GM19099 (cell line): ENCODE measurements around the gene ZEB2.

Experiments used
- POLR2A ChIP-seq: IDR thresholded peaks from 3 replicates; pipeline ENCODE4 v1.6.1; 2011; ENCODE audit warnings: low read depth; ENCODE audit not compliant: insufficient read length; ENCODE audit errors: extremely low read depth

The ZEB2 gene

GRCh38 chr2:144474017-144474416 is 45.9 kb downstream of the ZEB2 start:
- TF ChIP-seq POLR2A, result no peak

- no peak for TF ChIP-seq POLR2A
Observed at GRCh38 chr2:144472911-144473310, 47.0 kb downstream of the ZEB2 start.

GRCh38 chr2:144472046-144472412 is 47.9 kb downstream of the ZEB2 start:
- no peak for TF ChIP-seq POLR2A

GRCh38 chr2:144471305-144472045 is 48.4 kb downstream of the ZEB2 start:
- TF ChIP-seq POLR2A, result no peak

GRCh38 chr2:144470816-144471215 is 49.1 kb downstream of the ZEB2 start:
- no peak for TF ChIP-seq POLR2A

- TF ChIP-seq POLR2A, result no peak
Observed at GRCh38 chr2:144470334-144470733, 49.6 kb downstream of the ZEB2 start.

GRCh38 chr2:144469798-144470197 is 50.1 kb downstream of the ZEB2 start:
- no peak for TF ChIP-seq POLR2A

- no peak for TF ChIP-seq POLR2A
Observed at GRCh38 chr2:144468823-144469595, 50.9 kb downstream of the ZEB2 start.

GRCh38 chr2:144467502-144468137 is 52.3 kb downstream of the ZEB2 start:
- no peak for TF ChIP-seq POLR2A

- no peak for TF ChIP-seq POLR2A
Observed at GRCh38 chr2:144466637-144467036, 53.3 kb downstream of the ZEB2 start.

- no peak for TF ChIP-seq POLR2A
Observed at GRCh38 chr2:144465749-144466148, 54.2 kb downstream of the ZEB2 start.

- no peak for TF ChIP-seq POLR2A
Observed at GRCh38 chr2:144464730-144465129, 55.2 kb downstream of the ZEB2 start.

- no peak for TF ChIP-seq POLR2A
Observed at GRCh38 chr2:144463266-144463665, 56.7 kb downstream of the ZEB2 start.

GRCh38 chr2:144462266-144462665 is 57.7 kb downstream of the ZEB2 start:
- no peak for TF ChIP-seq POLR2A

- TF ChIP-seq POLR2A, result no peak
Observed at GRCh38 chr2:144461308-144461766, 58.6 kb downstream of the ZEB2 start.
